NCI-H510A (cell line): ENCODE measurements around the gene NFYB.
"Not testable (repeated sequence)": the region's sequence is repeated elsewhere in the genome, so short reads cannot be mapped to it uniquely, and the experiment has no call there.

Experiments
- DNase-seq: peaks from one replicate; lab custom pipeline; 2025; lab: John Stamatoyannopoulos, UW

NFYB gene

DNA sequence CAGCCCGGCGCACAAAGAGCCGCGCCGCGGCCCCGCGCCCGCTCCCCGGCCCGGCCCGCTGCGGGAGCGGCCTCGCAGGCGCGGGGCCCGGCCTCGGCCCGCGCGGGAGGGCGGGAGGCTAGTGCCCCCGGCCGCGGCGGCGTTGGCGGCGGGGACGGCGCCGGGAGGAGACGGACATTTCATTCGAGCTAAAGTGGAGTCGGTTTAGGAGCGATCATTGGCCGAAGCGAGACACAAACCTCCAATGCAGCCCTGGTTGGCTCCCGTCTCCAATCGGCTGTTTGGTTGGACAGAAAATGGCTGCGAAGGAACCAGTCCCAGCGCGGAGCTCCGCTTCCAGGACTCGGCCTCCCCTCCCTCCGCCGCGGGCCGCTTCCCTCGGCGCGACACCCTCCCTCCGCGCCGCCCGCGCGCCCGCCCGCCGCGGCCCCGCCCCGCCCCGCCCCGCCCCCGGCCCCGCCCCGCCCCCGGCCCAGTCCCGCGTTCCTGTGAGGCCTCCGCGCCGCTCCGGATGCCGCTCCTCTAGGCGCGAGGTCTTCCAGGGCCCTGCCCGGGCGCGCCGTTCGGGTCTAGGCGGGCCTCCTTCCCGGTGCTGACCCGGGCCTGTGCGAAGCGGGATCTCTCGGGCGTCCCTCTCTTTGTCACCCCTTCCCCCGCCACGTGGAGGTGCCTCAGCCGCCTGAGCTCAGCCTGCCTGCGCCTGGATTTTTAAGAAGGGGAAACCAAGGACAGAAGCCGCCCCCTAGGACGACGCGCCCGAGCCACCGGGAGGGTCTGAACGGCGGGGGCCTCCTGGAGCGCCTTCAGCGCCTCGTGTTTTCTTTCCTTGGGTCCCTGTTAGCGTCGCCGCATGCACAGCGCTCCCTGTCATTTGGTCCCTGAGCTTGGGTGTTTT is at the start of gene NFYB:
NFYB (minus strand) TSS at position 309 of the 895 bp plus-strand sequence. CDS start 2,757 bp downstream, outside the sequence.
- peak; percentile 90 for DNase-seq

GRCh38 chr12:104187446-104188155 is 49.6 kb upstream of the NFYB start:
- peak; percentile 16 for DNase-seq

DNA sequence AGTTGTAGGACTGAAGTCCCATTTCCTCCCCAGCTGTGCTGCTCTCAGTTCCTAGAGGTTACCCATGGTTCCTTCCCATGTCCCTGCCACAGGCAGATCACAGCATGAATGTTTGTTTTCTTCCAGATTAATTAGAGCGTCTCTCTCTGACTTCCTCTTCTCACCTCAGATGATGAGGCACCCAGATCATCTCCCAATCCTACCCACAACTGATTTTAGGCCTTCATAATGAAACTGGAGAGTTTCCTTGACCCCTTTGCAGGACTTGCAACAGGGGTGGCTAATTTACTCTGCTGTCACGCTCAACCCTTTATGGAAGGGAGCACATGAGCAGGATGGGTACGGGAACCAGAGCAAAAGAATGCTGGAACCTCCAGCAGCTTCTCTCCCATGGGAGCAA is 45.4 kb upstream of the NFYB start:
- DNase-seq: no peak

- no peak for DNase-seq
Observed at GRCh38 chr12:104182621-104183378, 44.8 kb upstream of the NFYB start.

- DNase-seq: no peak
Observed at GRCh38 chr12:104182144-104182543, 44.1 kb upstream of the NFYB start.

- DNase-seq: no peak
Observed at GRCh38 chr12:104181313-104181712, 43.3 kb upstream of the NFYB start.

GRCh38 chr12:104180374-104180773 is 42.4 kb upstream of the NFYB start:
- no peak for DNase-seq

DNA sequence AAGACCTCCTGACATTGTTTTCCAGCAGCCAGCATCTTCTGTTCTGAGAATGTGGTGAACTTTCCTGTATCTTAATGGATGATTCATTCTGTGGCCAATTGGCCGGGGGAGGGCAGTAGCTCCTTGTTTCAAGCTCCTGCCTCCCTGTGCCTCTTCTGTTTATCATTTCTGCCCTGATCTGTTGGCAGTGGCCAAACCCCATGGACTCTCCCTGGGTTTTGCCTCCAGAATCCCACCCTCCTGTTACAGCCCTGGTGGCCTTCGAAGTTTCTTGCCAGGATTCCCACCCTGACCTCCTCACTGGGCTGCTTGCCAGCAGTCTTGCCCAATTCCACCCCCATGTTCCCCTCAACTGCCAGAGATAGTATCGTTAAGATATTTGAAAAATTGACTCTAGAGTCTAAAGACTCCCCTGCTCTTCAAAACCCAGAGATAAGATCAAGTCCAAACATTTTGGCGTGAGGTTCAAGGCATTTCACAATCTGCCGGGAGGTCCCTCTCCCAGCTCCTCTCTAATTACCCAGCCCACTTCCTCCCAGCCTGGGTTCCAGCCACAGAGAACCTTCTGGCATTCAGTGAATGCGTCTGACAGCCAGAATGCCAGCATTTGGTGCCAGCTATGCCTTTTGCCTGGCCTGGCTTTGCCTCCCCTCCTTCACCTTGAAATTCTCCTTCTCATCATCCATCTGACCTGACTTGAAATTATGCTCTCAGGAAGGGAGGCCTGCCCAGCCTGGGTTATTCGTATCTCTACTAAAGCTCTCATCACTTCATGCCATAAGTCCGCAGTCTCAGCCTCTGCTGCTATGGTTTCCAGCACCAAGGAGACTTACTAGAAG is 39.9 kb upstream of the NFYB start:
- DNase-seq: no peak

DNA sequence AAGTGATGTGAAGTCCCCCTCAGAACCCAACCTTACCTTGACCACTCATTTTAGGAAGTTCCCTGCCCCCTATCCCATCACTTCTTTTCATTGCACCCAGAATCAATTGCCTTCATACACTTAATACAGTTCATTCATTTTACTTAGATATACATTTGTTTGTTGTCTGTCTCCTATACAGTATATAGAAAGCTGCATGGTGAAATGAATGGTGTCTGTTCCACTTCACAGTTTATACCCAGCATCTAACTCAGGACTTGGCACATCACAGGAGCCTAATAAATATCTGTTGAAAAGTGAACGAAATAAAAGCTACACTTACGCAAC is 39.3 kb upstream of the NFYB start:
- no peak for DNase-seq

- DNase-seq: no peak
Observed at GRCh38 chr12:104175726-104176247, 37.8 kb upstream of the NFYB start.

- DNase-seq: not testable (repeated sequence)
Observed at GRCh38 chr12:104173804-104174203, 35.8 kb upstream of the NFYB start.

DNA sequence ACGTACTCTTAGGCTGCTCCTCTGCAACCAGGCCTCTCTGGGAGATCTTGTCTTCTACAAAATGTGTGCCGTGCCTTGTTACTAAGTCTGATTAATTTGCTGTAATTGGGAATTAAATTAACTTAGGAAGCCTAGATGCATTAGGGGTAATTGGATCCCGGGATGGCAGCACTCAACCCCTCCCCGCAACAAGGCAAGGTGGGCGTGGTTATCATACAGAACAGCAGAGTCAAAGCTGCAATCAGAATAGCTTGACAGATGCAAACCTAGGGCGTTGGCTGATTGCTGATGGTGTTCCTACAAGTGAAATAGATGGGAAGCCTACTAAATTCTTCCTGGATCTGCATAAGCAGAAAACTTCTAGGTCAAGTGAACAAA is 34.5 kb upstream of the NFYB start:
- DNase-seq: no peak

GRCh38 chr12:104171785-104172569 is 34.0 kb upstream of the NFYB start:
- no peak for DNase-seq

- DNase-seq: no peak
Observed at GRCh38 chr12:104168596-104168995, 30.6 kb upstream of the NFYB start.

GRCh38 chr12:104167519-104168458 is 29.8 kb upstream of the NFYB start:
- DNase-seq: no peak

GRCh38 chr12:104166465-104166864 is 28.5 kb upstream of the NFYB start:
- DNase-seq: no peak

GRCh38 chr12:104165801-104166200 is 27.8 kb upstream of the NFYB start:
- DNase-seq: no peak

- no peak for DNase-seq
Observed at GRCh38 chr12:104164634-104165033, 26.6 kb upstream of the NFYB start.

- no peak for DNase-seq
Observed at GRCh38 chr12:104163631-104164030, 25.6 kb upstream of the NFYB start.

DNA sequence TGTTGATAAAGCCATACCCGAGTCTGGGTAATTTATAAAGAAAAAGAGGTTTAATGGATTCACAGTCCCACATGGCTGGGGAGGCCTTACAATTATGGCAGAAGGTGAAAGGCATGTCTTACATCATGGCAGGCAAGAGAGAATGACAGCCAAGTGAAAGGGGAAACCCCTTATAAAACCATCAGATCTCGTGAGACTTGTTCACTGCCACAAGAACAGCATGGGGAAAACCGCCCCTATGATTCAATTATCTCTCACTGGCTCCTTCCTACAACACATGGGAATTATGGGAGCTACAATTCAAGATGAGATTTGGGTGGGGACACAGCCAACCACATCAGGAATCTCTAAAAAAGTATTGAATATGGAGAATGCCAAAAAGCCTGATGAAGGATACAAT is 25.0 kb upstream of the NFYB start:
- not testable (repeated sequence) for DNase-seq
